Naive thymus-derived CD4-positive, alpha-beta T cell (primary cell): ENCODE results near the gene PYURF. TPM values are rescaled to one million over a fixed set of nuclear protein-coding genes. Genes with fewer than 3 reads are reported as not detected.
"Not testable (repeated sequence)": the region's sequence is repeated elsewhere in the genome, so short reads cannot be mapped to it uniquely, and the experiment has no call there.

Experiments used
- ATAC-seq: fragments of 150-1000 bp; cut with Tn5 transposase; 2 replicates; pipeline ENCODE4 v1.10.0; 2021; ENCODE audit warnings: mild to moderate bottlenecking, moderate library complexity
- CTCF ChIA-PET: fragments of 350-600 bp; sonication (Branson Sonifier 250); formaldehyde crosslinking; loops from one replicate; lab custom pipeline; 2021; ENCODE audit warnings: antibody characterized with exemption; lab: Charles Lee
- POLR2A ChIA-PET: fragments of 350-600 bp; sonication (Branson Sonifier 250); formaldehyde crosslinking; loops from one replicate; lab custom pipeline; 2021; ENCODE audit warnings: antibody characterized with exemption, inconsistent platforms; lab: Charles Lee
- DNase-seq, 9 donors: peaks; one replicate each; pipeline versions ENCODE4 v3.0.0 to v3.0.0-alpha.2; 2020 to 2022; ENCODE audit warnings: mixed read lengths in 1 of 9
- H3K27ac ChIP-seq: one replicate; pipeline ENCODE4 v1.7.0; 2013; ENCODE audit warnings: mild to moderate bottlenecking, low read depth, low read length, moderate library complexity
- H3K27me3 ChIP-seq, 2 donors: one replicate each; pipeline ENCODE4 v1.7.0; 2013; ENCODE audit warnings: low read length in 2 of 2, mild to moderate bottlenecking in 2 of 2, moderate library complexity in 2 of 2; ENCODE audit not compliant: control insufficient read depth in 2 of 2, insufficient read depth in 2 of 2
- H3K36me3 ChIP-seq, 3 experiments: 1 replicate in 2 of 3; 2 replicates in 1 of 3; pipeline ENCODE4 v1.7.0; 2013; ENCODE audit warnings: low read length in 3 of 3, mild to moderate bottlenecking in 3 of 3, moderate library complexity in 1 of 3; ENCODE audit not compliant: insufficient read depth in 3 of 3, control insufficient read depth in 2 of 3
- H3K4me1 ChIP-seq, 2 donors: one replicate each; pipeline ENCODE4 v1.7.0; 2013; ENCODE audit warnings: low read length in 2 of 2, mild to moderate bottlenecking in 2 of 2, moderate library complexity in 1 of 2; ENCODE audit not compliant: control insufficient read depth in 2 of 2, insufficient read depth in 2 of 2
- H3K4me3 ChIP-seq: 2 replicates; pipeline ENCODE4 v1.7.0; 2013; ENCODE audit warnings: mild to moderate bottlenecking, low read length
- H3K9me3 ChIP-seq, 3 experiments: 1 replicate in 2 of 3; 2 replicates in 1 of 3; pipeline ENCODE4 v1.7.0; 2013; ENCODE audit warnings: low read length in 3 of 3; ENCODE audit not compliant: control insufficient read depth in 2 of 3
- H3K27ac Mint-ChIP-seq, 9 donors: one replicate each; pipeline ENCODE4 v1.8.0; 2020 to 2022; ENCODE audit warnings: mixed read lengths in 9 of 9, mild to moderate bottlenecking in 8 of 9, moderate library complexity in 5 of 9, inconsistent platforms in 2 of 9
- H3K27me3 Mint-ChIP-seq, 5 donors: one replicate each; pipeline ENCODE4 v1.8.0; 2021 to 2022; ENCODE audit warnings: mixed read lengths in 5 of 5, mild to moderate bottlenecking in 1 of 5
- H3K36me3 Mint-ChIP-seq, 5 donors: one replicate each; pipeline ENCODE4 v1.8.0; 2020 to 2022; ENCODE audit warnings: mixed read lengths in 5 of 5, mild to moderate bottlenecking in 3 of 5, inconsistent platforms in 1 of 5
- H3K4me1 Mint-ChIP-seq, 7 donors: one replicate each; pipeline ENCODE4 v1.8.0; 2020 to 2022; ENCODE audit warnings: mixed read lengths in 7 of 7, mild to moderate bottlenecking in 3 of 7, inconsistent platforms in 1 of 7
- H3K4me3 Mint-ChIP-seq, 10 donors: one replicate each; pipeline ENCODE4 v1.8.0; 2020 to 2022; ENCODE audit warnings: mild to moderate bottlenecking in 10 of 10, mixed read lengths in 10 of 10, moderate library complexity in 6 of 10, inconsistent platforms in 2 of 10
- H3K9me3 Mint-ChIP-seq, 11 donors: one replicate each; pipeline ENCODE4 v1.8.0; 2020 to 2022; ENCODE audit warnings: mixed read lengths in 11 of 11, mild to moderate bottlenecking in 4 of 11, inconsistent platforms in 1 of 11, moderate library complexity in 1 of 11
- intact Hi-C, 2 donors: fragments of 100-400 bp; cut with micrococcal nuclease; formaldehyde crosslinking; loops; one replicate each; pipeline ENCODE4 v1.15.1; 2023
- polyA plus RNA-seq, 2 donors: library from polyadenylated mRNA; unstranded; fragments of 300-500 nt; fragmentation: Illumina TruSeq; gene quantifications; one replicate each; pipeline ENCODE4 v1.2.3, GENCODE V29; 2021
- total RNA-seq, 6 experiments: library from RNA in 5 of 6; stranded (reverse) in 5 of 6; gene quantifications; 1 replicate in 5 of 6; 2 replicates in 1 of 6; pipeline ENCODE4 v1.2.3 and lab custom pipeline; 2021 to 2026

Gene PYURF
- total RNA-seq (10 to 100 TPM; 33.0 to 57.7 (median 47.4) TPM), polyA plus RNA-seq (100 to 1,000 TPM; 219 to 270 TPM), total RNA-seq (lab: John Stamatoyannopoulos, UW) (not detected)

- H3K36me3 ChIP-seq, result peaks cover 0 to 7% (median 0%) of the 10 kb centered on the region in 3 experiments
- intact Hi-C loops, result loop anchor here (1.0 to 10.0 kb wide), 10 partner anchors 66 to 1299 kb away; partner anchors contain the start of genes HERC3 (in 2 of the 2), HERC5 (in 2 of the 2), GPRIN3 (in 1 of the 2) and KLHL8 (in 1 of the 2)
- Mint-ChIP-seq H3K27ac (peak within 1 kb of the TSS; percentile 88 to 97 (median 93)), H3K36me3 (peaks cover 0 to 7% (median 0%) of the 10 kb centered on the region in 5 donors), H3K9me3 (no peaks in the 10 kb centered on the region), H3K27me3 (no peaks in the 10 kb centered on the region), H3K4me1 (peaks cover 0 to 56% (median 48%) of the 10 kb centered on the region in 7 donors), H3K4me3 (peak within 1 kb of the TSS; percentile 88 to 98 (median 92))
- ATAC-seq, result peak; percentile 85
- peak within 1 kb of the TSS; percentile 75 for H3K4me3 ChIP-seq
- ChIA-PET POLR2A (interaction anchor here (0.7 to 1.4 kb wide), 3 partner anchors 13 to 142 kb away, joined by 3 to 6 read pairs (median 3); partner anchors contain the start of gene HERC5), CTCF (interaction anchor here (0.8 to 1.8 kb wide), 9 partner anchors 9 to 501 kb away, joined by 3 to 9 read pairs (median 4); no protein-coding TSS in a partner anchor)
- H3K9me3 ChIP-seq, result no peaks in the 10 kb centered on the region
- no peaks in the 10 kb centered on the region for H3K27me3 ChIP-seq
- peak; percentile 46 to 85 (median 50) for DNase-seq
- H3K27ac ChIP-seq, result peak within 1 kb of the TSS; percentile 79
- H3K4me1 ChIP-seq, result peaks cover 10 to 19% of the 10 kb centered on the region in 2 donors
These were observed at the start of gene PYURF for GRCh38 chr4:88523325-88524129. TSS of gene PYURF (minus strand) at chr4:88523776. CDS start at chr4:88523700, 76 bp downstream.

- no peak overlapping the region for H3K27ac Mint-ChIP-seq
- H3K27ac ChIP-seq, result no peak overlapping the region
- CTCF ChIA-PET, result no interaction called here
- H3K36me3 Mint-ChIP-seq, result peaks cover 0 to 4% (median 0%) of the 10 kb centered on the region in 5 donors
- peaks cover 0 to 5% (median 0%) of the 10 kb centered on the region in 11 donors for H3K9me3 Mint-ChIP-seq
- intact Hi-C loops, result no loop called here
- H3K4me1 ChIP-seq, result no peaks in the 10 kb centered on the region
- H3K36me3 ChIP-seq, result no peaks in the 10 kb centered on the region
- ATAC-seq (no peak), DNase-seq (no peak)
- no peaks in the 10 kb centered on the region for H3K27me3 ChIP-seq
- H3K4me3 ChIP-seq, result no peak overlapping the region
- H3K27me3 Mint-ChIP-seq, result peaks cover 0 to 18% (median 8%) of the 10 kb centered on the region in 5 donors
- no peak overlapping the region for H3K4me3 Mint-ChIP-seq
- H3K4me1 Mint-ChIP-seq, result peaks cover 0 to 4% (median 0%) of the 10 kb centered on the region in 7 donors
- POLR2A ChIA-PET, result no interaction called here
- H3K9me3 ChIP-seq, result no peaks in the 10 kb centered on the region
These were observed 46.4 kb upstream of the PYURF start for GRCh38 chr4:88570001-88570400.

GRCh38 chr4:88567591-88567990 lies 44.0 kb upstream of the PYURF start:
- Mint-ChIP-seq H3K4me1 (peaks cover 0 to 4% (median 0%) of the 10 kb centered on the region in 7 donors), H3K36me3 (peaks cover 0 to 4% (median 0%) of the 10 kb centered on the region in 5 donors), H3K9me3 (peaks cover 0 to 5% (median 0%) of the 10 kb centered on the region in 11 donors), H3K27ac (peak overlapping the region in 1 of 9 donors; percentile 4), H3K27me3 (peaks cover 0 to 22% (median 8%) of the 10 kb centered on the region in 5 donors), H3K4me3 (no peak overlapping the region)
- Histone ChIP-seq H3K4me3 (no peak overlapping the region), H3K27me3 (no peaks in the 10 kb centered on the region), H3K9me3 (no peaks in the 10 kb centered on the region), H3K36me3 (no peaks in the 10 kb centered on the region), H3K4me1 (no peaks in the 10 kb centered on the region), H3K27ac (no peak overlapping the region)
- DNase-seq (no peak), ATAC-seq (no peak)
- POLR2A ChIA-PET, result no interaction called here
- CTCF ChIA-PET, result interaction anchor here (0.7 to 1.1 kb wide), 2 partner anchors 28 to 1370 kb away, joined by 3 to 4 read pairs; no protein-coding TSS in a partner anchor
- intact Hi-C loops, result no loop called here

GRCh38 chr4:88549815-88550214 lies 26.2 kb upstream of the PYURF start:
- Mint-ChIP-seq H3K27me3 (peaks cover 0 to 2% (median 0%) of the 10 kb centered on the region in 5 donors), H3K36me3 (no peaks in the 10 kb centered on the region), H3K9me3 (peaks cover 0 to 4% (median 0%) of the 10 kb centered on the region in 11 donors), H3K4me1 (no peaks in the 10 kb centered on the region), H3K4me3 (no peak overlapping the region), H3K27ac (no peak overlapping the region)
- ChIA-PET CTCF (interaction anchor here (0.6 kb wide), 1 partner anchor 186 kb away, joined by 4 read pairs; no protein-coding TSS in a partner anchor), POLR2A (no interaction called here)
- intact Hi-C loops, result no loop called here
- no peak overlapping the region for H3K4me3 ChIP-seq
- no peaks in the 10 kb centered on the region for H3K27me3 ChIP-seq
- H3K9me3 ChIP-seq, result no peaks in the 10 kb centered on the region
- no peak for DNase-seq
- ATAC-seq, result no peak
- H3K4me1 ChIP-seq, result no peaks in the 10 kb centered on the region
- H3K36me3 ChIP-seq, result no peaks in the 10 kb centered on the region
- no peak overlapping the region for H3K27ac ChIP-seq

GRCh38 chr4:88539322-88540068 lies 15.9 kb upstream of the PYURF start:
- peaks cover 0 to 21% (median 0%) of the 10 kb centered on the region in 5 donors for H3K27me3 Mint-ChIP-seq
- POLR2A ChIA-PET, result interaction anchor here (1.2 to 1.4 kb wide), 2 partner anchors 54 to 120 kb away, joined by 4 read pairs; no protein-coding TSS in a partner anchor
- peak; percentile 55 to 75 (median 67) for DNase-seq
- H3K4me1 Mint-ChIP-seq, H3K9me3 Mint-ChIP-seq, H3K4me1 ChIP-seq, H3K27ac ChIP-seq, H3K36me3 Mint-ChIP-seq, H3K27me3 ChIP-seq, H3K4me3 ChIP-seq, H3K36me3 ChIP-seq, ATAC-seq, H3K9me3 ChIP-seq: not testable (repeated sequence)
- peak overlapping the region in 4 of 10 donors; percentile 10 to 49 (median 26) for H3K4me3 Mint-ChIP-seq
- CTCF ChIA-PET, result interaction anchor here (0.6 to 5.3 kb wide), 45 partner anchors 9 to 484 kb away, joined by 3 to 37 read pairs (median 3); partner anchors contain the start of genes HERC5 and NAP1L5
- H3K27ac Mint-ChIP-seq, result peak overlapping the region in 6 of 9 donors; percentile 22 to 82 (median 41)
- intact Hi-C loops, result loop anchor here (1.0 to 2.0 kb wide), 7 partner anchors 13 to 485 kb away; partner anchors contain the start of gene HERC3 (in 2 of the 2)

GRCh38 chr4:88537709-88538108 lies 14.1 kb upstream of the PYURF start:
- DNase-seq, result no peak
- peaks cover 0 to 15% (median 0%) of the 10 kb centered on the region in 5 donors for H3K27me3 Mint-ChIP-seq
- H3K4me3 ChIP-seq, result no peak overlapping the region
- no peak for ATAC-seq
- H3K36me3 ChIP-seq, result no peaks in the 10 kb centered on the region
- intact Hi-C loops, result loop anchor here in 1 of 2 donors (2.0 kb wide), 1 partner anchor 201 kb away; no protein-coding TSS in a partner anchor
- no peak overlapping the region for H3K4me3 Mint-ChIP-seq
- no peaks in the 10 kb centered on the region for H3K9me3 Mint-ChIP-seq
- H3K27ac ChIP-seq, result no peak overlapping the region
- H3K27me3 ChIP-seq, result no peaks in the 10 kb centered on the region
- no peaks in the 10 kb centered on the region for H3K4me1 ChIP-seq
- no peak overlapping the region for H3K27ac Mint-ChIP-seq
- H3K36me3 Mint-ChIP-seq, result no peaks in the 10 kb centered on the region
- ChIA-PET POLR2A (no interaction called here), CTCF (interaction anchor here (5.3 kb wide), 1 partner anchor 122 kb away, joined by 37 read pairs; no protein-coding TSS in a partner anchor)
- H3K9me3 ChIP-seq, result no peaks in the 10 kb centered on the region
- H3K4me1 Mint-ChIP-seq, result peaks cover 4 to 6% (median 6%) of the 10 kb centered on the region in 7 donors
